K562 (cell line): Measurements from ENCODE around the gene PPP1R9A. TPM values are rescaled to one million over a fixed set of nuclear protein-coding genes. Genes with fewer than 3 reads are reported as not detected.

Experiments used
- ATAC-seq: fragments of 200-7000 bp; cut with Tn5 transposase; 3 replicates; pipeline ENCODE4 v1.9.1; 2020; ENCODE audit warnings: moderate library complexity
- BruUV-seq: library from RNA; stranded (reverse); fragments of 400-500 nt; replicated peaks from 2 replicates; lab custom pipeline; 2021; lab: Mats Ljungman, UMichigan
- CTCF ChIA-PET: fragments of 300-600 bp; formaldehyde crosslinking; extraction: SDS; loops from one replicate; lab custom pipeline; 2021; ENCODE audit warnings: low intra/inter-chr PET ratio; lab: Yijun Ruan, JAX
- POLR2A ChIA-PET: fragments of 300-600, 350-650 bp; sonication (Branson Sonifier 250); formaldehyde crosslinking; extraction: SDS; loops from one replicate; lab custom pipeline; 2021; ENCODE audit warnings: antibody characterized with exemption, inconsistent platforms; lab: Yijun Ruan, JAX
- DNase-seq, 4 experiments: peaks; one replicate each; pipeline versions ENCODE4 v3.0.0 to v3.0.0-alpha.2; 2011 to 2018; ENCODE audit warnings: low spot score in 3 of 4, mixed read lengths in 3 of 4; ENCODE audit errors: extremely low read depth in 1 of 4
- FAIRE-seq: peaks from 2 replicates; lab custom pipeline; 2011; peaks lifted over from hg19 to GRCh38; lab: Jason Lieb, UNC
- H2AFZ ChIP-seq: 2 replicates; pipeline ENCODE4 v1.6.0; 2011; ENCODE audit warnings: low read depth, low read length, control low read depth, inconsistent platforms
- H3K27ac ChIP-seq: fragments of 200-600 bp; 3 replicates; pipeline ENCODE4 v1.8.0; 2011; ENCODE audit warnings: low read depth, mild to moderate bottlenecking, control low read depth, inconsistent platforms, low read length, moderate library complexity, mixed read lengths; ENCODE audit errors: extremely low read depth
- H3K27me3 ChIP-seq, 2 experiments: fragments of 300-600 bp in 1 of 2; 2 replicates in 1 of 2; 3 replicates in 1 of 2; pipeline versions ENCODE4 v1.6.0 to v1.8.0; 2011; ENCODE audit warnings: inconsistent platforms in 2 of 2, low read length in 2 of 2, mild to moderate bottlenecking in 1 of 2, mixed read lengths in 1 of 2, moderate library complexity in 1 of 2; ENCODE audit not compliant: control insufficient read depth in 2 of 2, insufficient read depth in 2 of 2
- H3K36me3 ChIP-seq: fragments of 300-600 bp; 3 replicates; pipeline ENCODE4 v1.8.0; 2011; ENCODE audit warnings: mild to moderate bottlenecking, low read length, inconsistent platforms; ENCODE audit not compliant: control insufficient read depth, insufficient read depth
- H3K4me1 ChIP-seq, 2 experiments: fragments of 200-600 bp in 1 of 2; replicated peaks in 1 of 2; 2 replicates in 1 of 2; 3 replicates in 1 of 2; pipeline versions ENCODE4 v1.5.1 to v1.8.0; 2011; ENCODE audit warnings: inconsistent platforms in 2 of 2, low read length in 2 of 2, mild to moderate bottlenecking in 1 of 2, mixed read lengths in 1 of 2, moderate library complexity in 1 of 2; ENCODE audit not compliant: control insufficient read depth in 2 of 2, insufficient read depth in 2 of 2
- H3K4me2 ChIP-seq: 2 replicates; pipeline ENCODE4 v1.6.1; 2011; ENCODE audit warnings: low read length, control low read depth, inconsistent platforms, mixed read lengths; ENCODE audit not compliant: insufficient read depth
- H3K4me3 ChIP-seq: fragments of 200-600 bp; sonication (generic), shearing (Covaris generic); 2 replicates; pipeline ENCODE4 v1.5.1; 2016; ENCODE audit warnings: control low read depth, inconsistent platforms
- H3K79me2 ChIP-seq: fragments of 200-600 bp; 3 replicates; pipeline ENCODE4 v1.8.0; 2011; ENCODE audit warnings: low read length, inconsistent platforms; ENCODE audit not compliant: control insufficient read depth, insufficient read depth
- H3K9ac ChIP-seq, 2 experiments: 2 replicates each; pipeline versions ENCODE4 v1.6.0 to v1.6.1; 2011; ENCODE audit warnings: low read depth in 2 of 2, low read length in 2 of 2, control low read depth in 1 of 2, inconsistent platforms in 1 of 2, mild to moderate bottlenecking in 1 of 2, mixed read lengths in 1 of 2; ENCODE audit not compliant: insufficient read depth in 1 of 2
- H3K9me1 ChIP-seq: one replicate; pipeline ENCODE4 v1.6.0; 2011; ENCODE audit warnings: inconsistent platforms, mild to moderate bottlenecking, low read length, moderate library complexity; ENCODE audit not compliant: control insufficient read depth, insufficient read depth
- H3K9me3 ChIP-seq: replicated peaks from 2 replicates; pipeline ENCODE4 v1.5.1; 2011; ENCODE audit warnings: low read depth, low read length, inconsistent platforms; ENCODE audit not compliant: control insufficient read depth, insufficient read depth
- H4K20me1 ChIP-seq: replicated peaks from 2 replicates; pipeline ENCODE4 v1.6.1; 2011; ENCODE audit warnings: low read length, inconsistent platforms, mixed read lengths; ENCODE audit not compliant: control insufficient read depth, insufficient read depth
- ARID1B ChIP-seq: fragments of 450-650 bp; IDR thresholded peaks from 2 replicates; pipeline ENCODE4 v1.6.1; 2016; ENCODE audit warnings: antibody characterized with exemption, mild to moderate bottlenecking, inconsistent platforms
- BDP1 ChIP-seq: IDR thresholded peaks from 3 replicates; pipeline ENCODE4 v1.6.1; 2011; ENCODE audit not compliant: insufficient read length, insufficient read depth
- ETV1 ChIP-seq: fragments of 450-650 bp; conservative IDR thresholded peaks from 2 replicates; pipeline ENCODE4 v1.6.1; 2016; ENCODE audit warnings: missing genetic modification characterization, control low read depth, low read depth, missing compliant biosample characterization
- EWSR1 ChIP-seq: fragments of 450-650 bp; IDR thresholded peaks from 2 replicates; pipeline ENCODE4 v1.6.1; 2018; ENCODE audit warnings: borderline replicate concordance, mild to moderate bottlenecking, low read depth, moderate library complexity; ENCODE audit not compliant: partially characterized antibody
- WGBS: fragments of 100-300 bp; shearing (Covaris generic); methylation state at CpG from one replicate; pipeline ENCODE4 v1.1.6; 2016; ENCODE audit warnings: low coverage, mixed read lengths; ENCODE audit not compliant: insufficient coverage; ENCODE audit errors: missing lambda C conversion rate; 5-methylcytosine and 5-hydroxymethylcytosine counted together
- in situ Hi-C: fragments of 300-500 bp; cut with MboI; formaldehyde crosslinking; loops from 4 replicates; pipeline ENCODE4 v1.15.0; 2018; ENCODE audit warnings: inconsistent platforms, mixed read lengths
- intact Hi-C: fragments of 100-400 bp; cut with micrococcal nuclease; formaldehyde crosslinking; loops from 2 replicates; pipeline ENCODE4 v1.14.2; 2022
- polyA plus RNA-seq, 8 experiments: library from polyadenylated mRNA; depleted of rRNA in 4 of 8; stranded (reverse) in 5 of 8; unstranded in 3 of 8; fragments of >200 nt; fragmentation: Nextera tagmentation in 2 of 8; fragmentation: Illumina TruSeq in 1 of 8; extraction: Ambion mirVana in 2 of 8; extraction: Trizol in 1 of 8; gene quantifications; 2 replicates each; pipeline versions ENCODE4 v1.2.1 to v1.2.3, GENCODE V29; 2011 to 2014; ENCODE audit warnings: inconsistent platforms in 1 of 8, missing spikeins in 1 of 8
- total RNA-seq, 7 experiments: library from RNA; depleted of rRNA in 6 of 7; stranded (reverse); fragments of >200 nt in 6 of 7; fragmentation: Illumina TruSeq in 2 of 7; extraction: Trizol in 2 of 7; gene quantifications; 2 replicates each; pipeline versions ENCODE4 v1.2.1 to v1.2.3, GENCODE V29; 2011 to 2021; ENCODE audit warnings: low replicate concordance in 1 of 7
- TF ChIP-seq, protein P1 (sequence below): fragments of 450-650 bp; IDR thresholded peaks from 2 replicates; pipeline ENCODE4 v1.6.1; 2016; ENCODE audit warnings: borderline replicate concordance

Gene PPP1R9A
- total and polyA plus RNA-seq, 9 of the 15 experiments (the other 6 are each of a cell fraction or from before 2014, with no cell fraction given) = 0.24 TPM; not detected in 8

DNA sequence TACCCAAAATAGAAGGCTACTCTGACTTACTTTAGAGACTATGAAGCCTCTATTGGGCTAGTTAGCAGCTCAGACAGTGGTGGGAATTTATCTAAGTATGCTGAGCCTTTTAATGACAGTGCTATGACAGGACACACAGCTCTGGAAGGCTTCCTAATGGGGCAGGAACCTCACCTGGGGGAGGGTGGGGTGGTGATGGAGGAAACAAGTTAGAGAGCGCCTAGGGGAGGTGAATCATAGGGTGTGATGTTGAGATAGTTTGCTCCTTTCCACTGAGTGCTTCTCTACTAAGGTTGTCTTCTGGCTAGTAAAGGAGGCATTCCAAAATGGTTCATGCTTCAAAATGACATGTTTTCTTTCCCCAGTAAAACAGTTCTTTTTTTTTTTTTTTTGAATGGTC, 42.1 kb downstream of the PPP1R9A start:
- Histone ChIP-seq H2AFZ (no peak overlapping the region), H3K4me3 (no peak overlapping the region), H3K4me1 (no peaks in the 10 kb centered on the region), H3K27me3 (no peaks in the 10 kb centered on the region), H3K9me3 (no peaks in the 10 kb centered on the region), H3K36me3 (no peaks in the 10 kb centered on the region), H3K4me2 (no peak overlapping the region), H3K9ac (no peak overlapping the region), H3K79me2 (no peaks in the 10 kb centered on the region), H3K27ac (no peak overlapping the region), H3K9me1 (no peaks in the 10 kb centered on the region), H4K20me1 (no peaks in the 10 kb centered on the region)
- DNase-seq = no peak
- in situ Hi-C loops (no loop called here), intact Hi-C loops (no loop called here)
- no peak for FAIRE-seq
- CTCF ChIA-PET = no interaction called here
- POLR2A ChIA-PET = no interaction called here
- 0% methylated on average over 1 of the region's 1 CpG for WGBS
- TF ChIP-seq, protein P1, sequence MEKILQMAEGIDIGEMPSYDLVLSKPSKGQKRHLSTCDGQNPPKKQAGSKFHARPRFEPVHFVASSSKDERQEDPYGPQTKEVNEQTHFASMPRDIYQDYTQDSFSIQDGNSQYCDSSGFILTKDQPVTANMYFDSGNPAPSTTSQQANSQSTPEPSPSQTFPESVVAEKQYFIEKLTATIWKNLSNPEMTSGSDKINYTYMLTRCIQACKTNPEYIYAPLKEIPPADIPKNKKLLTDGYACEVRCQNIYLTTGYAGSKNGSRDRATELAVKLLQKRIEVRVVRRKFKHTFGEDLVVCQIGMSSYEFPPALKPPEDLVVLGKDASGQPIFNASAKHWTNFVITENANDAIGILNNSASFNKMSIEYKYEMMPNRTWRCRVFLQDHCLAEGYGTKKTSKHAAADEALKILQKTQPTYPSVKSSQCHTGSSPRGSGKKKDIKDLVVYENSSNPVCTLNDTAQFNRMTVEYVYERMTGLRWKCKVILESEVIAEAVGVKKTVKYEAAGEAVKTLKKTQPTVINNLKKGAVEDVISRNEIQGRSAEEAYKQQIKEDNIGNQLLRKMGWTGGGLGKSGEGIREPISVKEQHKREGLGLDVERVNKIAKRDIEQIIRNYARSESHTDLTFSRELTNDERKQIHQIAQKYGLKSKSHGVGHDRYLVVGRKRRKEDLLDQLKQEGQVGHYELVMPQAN = no peak
- no peak for TF ChIP-seq ETV1 (tag)
- no peak for TF ChIP-seq EWSR1
- no peak for TF ChIP-seq ARID1B
- TF ChIP-seq BDP1 = no peak
- no peak for ATAC-seq
- no TSS peak for BruUV-seq
